Mammary epithelial cell (primary cell): Measurements from ENCODE around the gene PTGDS.

Experiments
- CTCF ChIP-seq, 2 donors: IDR thresholded peaks in 1 of 2; conservative IDR thresholded peaks in 1 of 2; 2 replicates each; pipeline ENCODE4 v1.5.1; 2011 to 2012; ENCODE audit warnings: inconsistent platforms in 2 of 2, low read length in 2 of 2, mild to moderate bottlenecking in 2 of 2, control low read depth in 1 of 2, low read depth in 1 of 2; ENCODE audit not compliant: insufficient read depth in 1 of 2; ENCODE audit errors: extremely low read depth in 1 of 2
- EZH2 ChIP-seq: IDR thresholded peaks from 2 replicates; pipeline ENCODE4 v1.6.1; 2012; ENCODE audit warnings: low read length, inconsistent platforms, borderline replicate concordance

DNA sequence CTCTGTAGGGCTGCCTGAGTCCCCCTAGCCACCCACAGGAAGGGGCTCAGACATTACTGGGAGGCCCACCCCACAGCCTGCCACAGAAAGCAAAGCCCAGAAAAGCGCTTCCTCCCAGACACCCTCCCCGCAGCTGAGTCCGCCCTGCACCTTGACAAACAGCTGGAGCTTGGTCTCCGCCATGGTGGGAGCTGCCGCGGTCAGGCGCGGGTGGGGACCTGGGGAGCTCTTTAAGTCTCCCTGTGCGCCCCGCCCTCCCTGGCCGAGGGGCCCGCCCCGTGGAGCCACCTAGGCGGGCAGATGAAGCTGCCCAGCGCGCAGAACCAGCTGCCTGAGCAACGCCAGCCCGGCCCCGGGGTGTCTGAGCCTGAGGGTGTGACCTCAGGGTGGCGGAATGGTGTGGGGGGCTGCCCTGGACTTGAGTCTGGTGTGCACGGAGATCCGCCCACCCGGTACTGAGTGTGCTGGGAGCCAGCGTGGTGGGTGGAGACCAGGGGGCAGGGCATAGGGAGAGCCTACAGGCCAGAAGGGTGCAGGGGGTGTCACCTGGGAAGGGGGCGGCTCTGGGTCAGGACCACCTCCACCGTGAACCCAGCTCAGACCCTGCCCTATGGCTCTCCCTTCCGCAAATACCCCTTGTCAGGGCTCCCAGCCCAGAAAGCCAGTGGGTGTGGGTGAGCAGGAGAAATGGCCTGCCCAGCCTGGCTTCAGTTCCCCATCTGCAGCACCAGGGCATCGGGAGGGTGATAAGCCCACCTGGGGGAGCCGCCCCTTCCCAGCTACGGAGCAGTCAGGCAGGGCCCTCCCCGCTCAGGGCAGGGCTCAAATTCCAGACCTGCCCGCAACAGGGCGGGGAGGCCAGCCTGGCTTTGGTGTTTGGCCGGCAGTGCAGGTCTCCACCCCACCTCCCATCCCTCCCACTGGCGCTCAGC is 19.3 kb downstream of the PTGDS start, which contains the start of gene CLIC3:
- TF ChIP-seq CTCF (conservative IDR thresholded peaks at IDR 0.05 in 1 of 2, IDR thresholded peaks at IDR 0.05 in 1 of 2; ENCODE audit: extremely low read depth in 1 of 2, insufficient read depth in 1 of 2, low read depth in 1 of 2, low read length in 2 of 2) (no peak), EZH2 (no peak)
